WTC11 (cell line): ENCODE measurements around the gene CIT. TPM values are rescaled to one million over a fixed set of nuclear protein-coding genes. Genes with fewer than 3 reads are reported as not detected.

Source experiments
- ATAC-seq: fragments of 200-7000 bp; cut with Tn5 transposase; 2 replicates; pipeline ENCODE4 v1.10.0; 2021; ENCODE audit warnings: mild to moderate bottlenecking, moderate library complexity
- CTCF ChIA-PET: fragments of 300-600 bp; sonication (Branson Sonifier 250); formaldehyde crosslinking; loops from one replicate; lab custom pipeline; 2021; ENCODE audit warnings: antibody characterized with exemption; lab: Charles Lee
- POLR2A ChIA-PET: fragments of 350-600 bp; sonication (Branson Sonifier 250); formaldehyde crosslinking; loops from one replicate; lab custom pipeline; 2021; ENCODE audit warnings: antibody characterized with exemption; lab: Charles Lee
- DNase-seq: peaks from one replicate; pipeline ENCODE4 v3.0.0; 2021; ENCODE audit warnings: low spot score
- H3K27ac Mint-ChIP-seq: 2 replicates; pipeline ENCODE4 v1.8.0; 2021; ENCODE audit warnings: mixed read lengths
- H3K27me3 Mint-ChIP-seq: 2 replicates; pipeline ENCODE4 v1.8.0; 2021; ENCODE audit warnings: low read depth, mild to moderate bottlenecking, moderate library complexity, mixed read lengths
- H3K36me3 Mint-ChIP-seq: 2 replicates; pipeline ENCODE4 v1.8.0; 2021; ENCODE audit warnings: mixed read lengths
- H3K4me1 Mint-ChIP-seq: 2 replicates; pipeline ENCODE4 v1.8.0; 2022; ENCODE audit warnings: mixed read lengths
- H3K4me3 Mint-ChIP-seq: 2 replicates; pipeline ENCODE4 v1.8.0; 2021; ENCODE audit warnings: mild to moderate bottlenecking, moderate library complexity, mixed read lengths
- H3K9me3 Mint-ChIP-seq: 2 replicates; pipeline ENCODE4 v1.8.0; 2021; ENCODE audit warnings: mixed read lengths
- ATF3 ChIP-seq: sonication (generic); formaldehyde crosslinking; conservative IDR thresholded peaks from 2 replicates; pipeline ENCODE4 v1.8.1; 2022; ENCODE audit warnings: mild to moderate bottlenecking, missing genetic modification reagents
- ATF6 ChIP-seq: sonication (generic); formaldehyde crosslinking; IDR thresholded peaks from 2 replicates; pipeline ENCODE4 v1.8.1; 2023; ENCODE audit warnings: mild to moderate bottlenecking, missing genetic modification reagents
- ELF4 ChIP-seq: sonication (generic); formaldehyde crosslinking; IDR thresholded peaks from 2 replicates; pipeline ENCODE4 v1.8.1; 2022; ENCODE audit warnings: low read depth, mild to moderate bottlenecking, moderate library complexity, missing genetic modification reagents
- ETV6 ChIP-seq: sonication (generic); formaldehyde crosslinking; IDR thresholded peaks from 2 replicates; pipeline ENCODE4 v1.8.1; 2022; ENCODE audit warnings: mild to moderate bottlenecking, missing genetic modification reagents
- FOXP1 ChIP-seq: sonication (generic); formaldehyde crosslinking; IDR thresholded peaks from 2 replicates; pipeline ENCODE4 v1.8.0; 2022; ENCODE audit warnings: missing genetic modification reagents, mild to moderate bottlenecking, moderate library complexity, borderline replicate concordance
- KAT7 ChIP-seq: sonication (generic); formaldehyde crosslinking; IDR thresholded peaks from 2 replicates; pipeline ENCODE4 v1.8.1; 2023; ENCODE audit warnings: missing genetic modification reagents, mild to moderate bottlenecking, borderline replicate concordance
- NFYB ChIP-seq: sonication (generic); formaldehyde crosslinking; conservative IDR thresholded peaks from 2 replicates; pipeline ENCODE4 v1.8.0; 2022; ENCODE audit warnings: low read depth, missing genetic modification reagents
- NR1H2 ChIP-seq: sonication (generic); formaldehyde crosslinking; IDR thresholded peaks from 2 replicates; pipeline ENCODE4 v1.9.0; 2021; ENCODE audit warnings: mild to moderate bottlenecking, moderate library complexity, missing genetic modification reagents
- PRRX2 ChIP-seq: fragments of 250-450 bp; sonication (Bioruptor Pico); IDR thresholded peaks from 2 replicates; pipeline ENCODE4 v1.8.0; 2021; ENCODE audit warnings: mild to moderate bottlenecking
- RELA ChIP-seq: sonication (generic); formaldehyde crosslinking; IDR thresholded peaks from 2 replicates; pipeline ENCODE4 v1.8.1; 2022; ENCODE audit warnings: missing genetic modification reagents, mild to moderate bottlenecking, borderline replicate concordance
- SOX15 ChIP-seq: fragments of 250-450 bp; sonication (Bioruptor Pico); IDR thresholded peaks from 2 replicates; pipeline ENCODE4 v1.9.0; 2021; ENCODE audit warnings: mild to moderate bottlenecking
- TEAD1 ChIP-seq: sonication (generic); formaldehyde crosslinking; IDR thresholded peaks from 2 replicates; pipeline ENCODE4 v1.8.0; 2022; ENCODE audit warnings: mild to moderate bottlenecking, missing genetic modification reagents
- TEAD4 ChIP-seq: sonication (generic); formaldehyde crosslinking; IDR thresholded peaks from 2 replicates; pipeline ENCODE4 v1.8.0; 2022; ENCODE audit warnings: mild to moderate bottlenecking, missing genetic modification reagents
- TP53 ChIP-seq: sonication (generic); formaldehyde crosslinking; IDR thresholded peaks from 2 replicates; pipeline ENCODE4 v1.8.1; 2023; ENCODE audit warnings: mild to moderate bottlenecking, missing genetic modification reagents
- ZBTB21 ChIP-seq: sonication (generic); formaldehyde crosslinking; IDR thresholded peaks from 2 replicates; pipeline ENCODE4 v1.8.1; 2023; ENCODE audit warnings: mild to moderate bottlenecking, missing genetic modification reagents, borderline replicate concordance
- ZNF219 ChIP-seq: sonication (generic); formaldehyde crosslinking; IDR thresholded peaks from 2 replicates; pipeline ENCODE4 v1.8.0; 2023; ENCODE audit warnings: missing genetic modification reagents, mild to moderate bottlenecking, borderline replicate concordance
- ZNF423 ChIP-seq: fragments of 250-450 bp; sonication (Bioruptor Pico); IDR thresholded peaks from 2 replicates; pipeline ENCODE4 v2.1.2; 2022; ENCODE audit warnings: mild to moderate bottlenecking, moderate library complexity
- ZNF512 ChIP-seq: sonication (generic); formaldehyde crosslinking; IDR thresholded peaks from 2 replicates; pipeline ENCODE4 v1.8.1; 2022; ENCODE audit warnings: missing genetic modification reagents, borderline replicate concordance
- ZNF671 ChIP-seq: fragments of 250-450 bp; sonication (Bioruptor Pico); IDR thresholded peaks from 2 replicates; pipeline ENCODE4 v1.8.0; 2021; ENCODE audit warnings: mild to moderate bottlenecking
- total RNA-seq: library from RNA; stranded (reverse); gene quantifications from 3 replicates; pipeline ENCODE4 v1.2.3, GENCODE V29; 2021
- TF ChIP-seq, protein P1 (sequence below): fragments of 250-450 bp; sonication (Bioruptor Pico); conservative IDR thresholded peaks from 2 replicates; pipeline ENCODE4 v1.9.0; 2021; ENCODE audit warnings: mild to moderate bottlenecking
- TF ChIP-seq, protein P2 (sequence below): fragments of 250-450 bp; sonication (Bioruptor Pico); IDR thresholded peaks from 2 replicates; pipeline ENCODE4 v1.9.0; 2021; ENCODE audit warnings: mild to moderate bottlenecking
- TF ChIP-seq, protein P3 (sequence below): sonication (generic); formaldehyde crosslinking; IDR thresholded peaks from 2 replicates; pipeline ENCODE4 v1.8.1; 2023; ENCODE audit warnings: mild to moderate bottlenecking, missing genetic modification reagents, moderate library complexity

CIT gene
- total RNA-seq, 1 experiment from 2014 or later, result 65.4 TPM

DNA sequence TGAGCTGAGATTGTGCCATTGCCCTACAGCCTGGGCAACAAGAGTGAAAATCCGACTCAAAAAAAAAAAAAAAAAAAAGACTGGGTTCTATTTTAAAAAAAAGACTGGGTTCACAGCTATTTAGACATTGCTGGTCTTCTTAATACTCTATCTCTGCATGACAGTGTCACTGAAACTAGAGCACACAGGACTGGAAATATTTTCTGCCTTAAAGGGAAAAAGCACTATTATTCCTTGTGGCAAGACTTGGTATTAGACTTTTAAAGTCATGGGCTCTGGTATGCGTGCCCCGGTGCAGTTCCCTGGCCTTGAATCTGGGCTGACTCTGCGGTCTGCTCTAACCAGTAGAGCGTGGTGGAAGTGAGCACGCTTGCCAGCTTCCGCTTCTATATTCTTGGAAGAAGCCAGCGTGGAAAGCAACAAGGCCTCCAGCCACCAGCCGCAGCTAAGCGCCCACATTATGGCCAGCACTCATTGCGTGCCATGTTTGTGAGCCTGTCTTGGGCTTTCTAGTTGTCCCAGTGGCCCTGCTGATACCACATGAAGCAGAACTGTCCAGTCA, 177.8 kb downstream of the CIT start:
- ATAC-seq, result no peak
- POLR2A ChIA-PET, result no interaction called here
- no peak overlapping the region for H3K4me3 Mint-ChIP-seq
- no peak overlapping the region for H3K27ac Mint-ChIP-seq
- no peak for DNase-seq
- CTCF ChIA-PET, result interaction anchor here (0.6 to 0.9 kb wide), 2 partner anchors 81 to 582 kb away, joined by 3 read pairs; no protein-coding TSS in a partner anchor
- H3K4me1 Mint-ChIP-seq, result peaks cover 7% of the 10 kb centered on the region
- H3K27me3 Mint-ChIP-seq, result no peaks in the 10 kb centered on the region
- no peak for TF ChIP-seq TEAD1 (CRISPR knock-in tag)
- no peak for TF ChIP-seq PRRX2 (CRISPR knock-in tag)
- TF ChIP-seq, protein P1, sequence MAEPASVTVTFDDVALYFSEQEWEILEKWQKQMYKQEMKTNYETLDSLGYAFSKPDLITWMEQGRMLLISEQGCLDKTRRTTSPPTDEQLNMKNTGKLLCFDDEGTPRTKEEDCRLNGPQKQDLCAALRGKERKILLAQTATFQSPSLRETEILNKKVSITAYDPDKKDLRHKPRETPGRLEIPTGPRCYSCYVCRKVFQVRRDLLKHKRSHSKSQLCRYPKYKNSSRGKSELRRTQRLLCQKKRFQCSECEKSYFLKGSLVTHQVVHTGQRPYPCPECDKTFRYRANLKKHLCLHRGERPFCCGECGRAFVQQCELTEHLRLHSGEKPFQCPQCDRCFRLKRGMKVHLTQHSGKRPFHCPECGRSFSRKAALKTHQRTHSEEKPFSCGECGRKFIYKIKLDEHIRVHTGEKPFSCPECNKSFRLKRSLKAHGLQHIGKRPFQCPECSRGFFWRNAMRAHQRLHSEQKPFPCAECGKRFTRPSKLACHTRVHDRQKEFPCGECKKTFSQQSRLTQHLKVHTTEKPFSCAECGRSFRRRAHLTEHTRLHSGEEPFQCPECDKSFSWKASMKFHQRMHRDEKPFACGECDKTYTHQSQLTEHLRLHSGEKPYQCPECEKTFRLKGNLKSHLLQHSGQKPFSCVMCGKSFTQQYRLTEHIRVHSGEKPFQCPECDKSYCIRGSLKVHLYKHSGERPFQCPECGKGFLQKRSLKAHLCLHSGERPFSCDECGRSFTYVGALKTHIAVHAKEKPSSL, result no peak
- no peak for TF ChIP-seq ATF3 (CRISPR knock-in tag)
- no peak for TF ChIP-seq ZNF219 (CRISPR knock-in tag)
- TF ChIP-seq, protein P2, sequence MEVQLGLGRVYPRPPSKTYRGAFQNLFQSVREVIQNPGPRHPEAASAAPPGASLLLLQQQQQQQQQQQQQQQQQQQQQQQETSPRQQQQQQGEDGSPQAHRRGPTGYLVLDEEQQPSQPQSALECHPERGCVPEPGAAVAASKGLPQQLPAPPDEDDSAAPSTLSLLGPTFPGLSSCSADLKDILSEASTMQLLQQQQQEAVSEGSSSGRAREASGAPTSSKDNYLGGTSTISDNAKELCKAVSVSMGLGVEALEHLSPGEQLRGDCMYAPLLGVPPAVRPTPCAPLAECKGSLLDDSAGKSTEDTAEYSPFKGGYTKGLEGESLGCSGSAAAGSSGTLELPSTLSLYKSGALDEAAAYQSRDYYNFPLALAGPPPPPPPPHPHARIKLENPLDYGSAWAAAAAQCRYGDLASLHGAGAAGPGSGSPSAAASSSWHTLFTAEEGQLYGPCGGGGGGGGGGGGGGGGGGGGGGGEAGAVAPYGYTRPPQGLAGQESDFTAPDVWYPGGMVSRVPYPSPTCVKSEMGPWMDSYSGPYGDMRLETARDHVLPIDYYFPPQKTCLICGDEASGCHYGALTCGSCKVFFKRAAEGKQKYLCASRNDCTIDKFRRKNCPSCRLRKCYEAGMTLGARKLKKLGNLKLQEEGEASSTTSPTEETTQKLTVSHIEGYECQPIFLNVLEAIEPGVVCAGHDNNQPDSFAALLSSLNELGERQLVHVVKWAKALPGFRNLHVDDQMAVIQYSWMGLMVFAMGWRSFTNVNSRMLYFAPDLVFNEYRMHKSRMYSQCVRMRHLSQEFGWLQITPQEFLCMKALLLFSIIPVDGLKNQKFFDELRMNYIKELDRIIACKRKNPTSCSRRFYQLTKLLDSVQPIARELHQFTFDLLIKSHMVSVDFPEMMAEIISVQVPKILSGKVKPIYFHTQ (CRISPR knock-in tag), result no peak
- no peaks in the 10 kb centered on the region for H3K9me3 Mint-ChIP-seq
- peaks cover 51% of the 10 kb centered on the region for H3K36me3 Mint-ChIP-seq

- Mint-ChIP-seq H3K27me3 (no peaks in the 10 kb centered on the region), H3K4me1 (peaks cover 7% of the 10 kb centered on the region), H3K27ac (no peak overlapping the region), H3K4me3 (no peak overlapping the region), H3K9me3 (no peaks in the 10 kb centered on the region), H3K36me3 (peaks cover 47% of the 10 kb centered on the region)
- DNase-seq, result no peak
- ATAC-seq, result no peak
- ChIA-PET CTCF (no interaction called here), POLR2A (no interaction called here)
- TF ChIP-seq KAT7 (CRISPR knock-in tag) (no peak), RELA (CRISPR knock-in tag) (no peak), ETV6 (CRISPR knock-in tag) (no peak), ZNF423 (CRISPR knock-in tag) (no peak), ZNF512 (CRISPR knock-in tag) (no peak), FOXP1 (CRISPR knock-in tag) (no peak), NR1H2 (CRISPR knock-in tag) (no peak), NFYB (CRISPR knock-in tag) (no peak), ZNF671 (CRISPR knock-in tag) (no peak), ATF6 (no peak), SOX15 (CRISPR knock-in tag) (no peak), TP53 (CRISPR knock-in tag) (no peak), ELF4 (CRISPR knock-in tag) (no peak), TEAD4 (CRISPR knock-in tag) (no peak), ZBTB21 (CRISPR knock-in tag) (no peak)
- TF ChIP-seq, protein P3, sequence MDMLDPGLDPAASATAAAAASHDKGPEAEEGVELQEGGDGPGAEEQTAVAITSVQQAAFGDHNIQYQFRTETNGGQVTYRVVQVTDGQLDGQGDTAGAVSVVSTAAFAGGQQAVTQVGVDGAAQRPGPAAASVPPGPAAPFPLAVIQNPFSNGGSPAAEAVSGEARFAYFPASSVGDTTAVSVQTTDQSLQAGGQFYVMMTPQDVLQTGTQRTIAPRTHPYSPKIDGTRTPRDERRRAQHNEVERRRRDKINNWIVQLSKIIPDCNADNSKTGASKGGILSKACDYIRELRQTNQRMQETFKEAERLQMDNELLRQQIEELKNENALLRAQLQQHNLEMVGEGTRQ (CRISPR knock-in tag), result no peak
These were observed 180.2 kb downstream of the CIT start for GRCh38 chr12:119696943-119697342.
